Loucy (cell line): ENCODE measurements around the gene MAPT.

Experiments
- H2AFZ ChIP-seq: fragments of 200-600 bp; sonication (generic); 2 replicates; pipeline ENCODE4 v1.6.0; 2016; ENCODE audit warnings: antibody characterized with exemption, mild to moderate bottlenecking, low read length, moderate library complexity
- H3F3A ChIP-seq: fragments of 200-600 bp; 2 replicates; pipeline ENCODE4 v1.6.0; 2016; ENCODE audit warnings: antibody characterized with exemption, low read depth, mild to moderate bottlenecking
- H3K27me3 ChIP-seq: fragments of 200-600 bp; sonication (generic); 2 replicates; pipeline ENCODE4 v1.6.1; 2014; ENCODE audit warnings: low read length, mild to moderate bottlenecking; ENCODE audit not compliant: insufficient read depth, poor library complexity, severe bottlenecking
- H3K36me3 ChIP-seq: fragments of 200-600 bp; sonication (generic); 2 replicates; pipeline ENCODE4 v1.6.1; 2016; ENCODE audit warnings: low read length; ENCODE audit not compliant: insufficient read depth
- H3K4me1 ChIP-seq: fragments of 200-600 bp; sonication (generic); 2 replicates; pipeline ENCODE4 v1.5.1; 2014; ENCODE audit warnings: low read length, mild to moderate bottlenecking; ENCODE audit not compliant: insufficient read depth, poor library complexity, severe bottlenecking
- H3K4me2 ChIP-seq: fragments of 200-600 bp; sonication (generic); 2 replicates; pipeline ENCODE4 v1.6.0; 2014; ENCODE audit warnings: antibody characterized with exemption, low read length, low read depth, mild to moderate bottlenecking; ENCODE audit not compliant: poor library complexity, severe bottlenecking
- H3K4me3 ChIP-seq: fragments of 200-600 bp; sonication (generic); 2 replicates; pipeline ENCODE4 v1.5.1; 2014; ENCODE audit warnings: low read length, mild to moderate bottlenecking, mixed read lengths; ENCODE audit not compliant: poor library complexity, severe bottlenecking
- H3K79me2 ChIP-seq: fragments of 200-600 bp; sonication (generic); 2 replicates; pipeline ENCODE4 v1.6.1; 2014; ENCODE audit warnings: low read length; ENCODE audit not compliant: insufficient read depth
- H3K9ac ChIP-seq: fragments of 200-600 bp; sonication (generic); 2 replicates; pipeline ENCODE4 v1.6.0; 2014; ENCODE audit warnings: mild to moderate bottlenecking, low read depth, low read length, moderate library complexity; ENCODE audit not compliant: poor library complexity, severe bottlenecking
- H3K9me2 ChIP-seq: fragments of 200-600 bp; sonication (generic); replicated peaks from 2 replicates; pipeline ENCODE4 v1.6.1; 2016; ENCODE audit warnings: low read depth, low read length, mixed read lengths
- H3K9me3 ChIP-seq: fragments of 200-600 bp; sonication (generic); 2 replicates; pipeline ENCODE4 v1.6.1; 2014; ENCODE audit warnings: mild to moderate bottlenecking, antibody characterized with exemption, low read length, low read depth; ENCODE audit not compliant: insufficient read depth
- H4K20me1 ChIP-seq: fragments of 200-600 bp; sonication (generic); 2 replicates; pipeline ENCODE4 v1.6.0; 2014; ENCODE audit warnings: antibody characterized with exemption, low read length, mild to moderate bottlenecking; ENCODE audit not compliant: insufficient read depth, poor library complexity, severe bottlenecking
- EZH2phosphoT487 ChIP-seq: fragments of 200-600 bp; IDR thresholded peaks from 2 replicates; pipeline ENCODE4 v1.6.1; 2018; ENCODE audit warnings: antibody characterized with exemption, mild to moderate bottlenecking, moderate library complexity, borderline replicate concordance
- TF ChIP-seq, protein P1 (sequence below): fragments of 200-600 bp; sonication (generic); conservative IDR thresholded peaks from 2 replicates; pipeline ENCODE4 v1.5.1; 2014; ENCODE audit warnings: mild to moderate bottlenecking, antibody characterized with exemption, low read length

The MAPT gene

DNA sequence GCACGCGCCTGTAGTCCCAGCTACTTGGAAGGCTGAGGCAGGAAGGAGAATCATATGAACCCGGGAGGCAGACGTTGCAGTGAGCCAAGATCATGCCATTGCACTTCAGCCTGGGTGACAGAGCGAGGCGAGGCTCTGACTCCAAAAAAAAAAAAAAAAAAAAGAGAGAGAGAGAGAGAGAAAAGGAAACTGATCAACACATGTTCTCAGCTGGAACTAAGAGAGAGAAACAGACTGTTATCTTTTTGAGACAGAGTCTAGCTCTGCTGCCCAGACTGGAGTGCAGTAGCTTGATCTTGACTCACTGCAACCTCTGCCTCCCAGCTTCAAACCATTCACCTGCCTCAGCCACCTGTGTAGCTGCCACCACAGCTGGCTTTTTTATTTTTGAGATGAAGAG, 165.1 kb downstream of the MAPT start:
- H3K79me2 ChIP-seq = peaks cover 11% of the 10 kb centered on the region; the same call in 1 of the 2 replicates
- no peaks in the 10 kb centered on the region for H3K4me1 ChIP-seq
- peaks cover 14% of the 10 kb centered on the region for H4K20me1 ChIP-seq
- H3F3A ChIP-seq = no peaks in the 10 kb centered on the region
- H3K27me3 ChIP-seq = no peaks in the 10 kb centered on the region
- no peaks in the 10 kb centered on the region for H3K9me2 ChIP-seq
- H3K9me3 ChIP-seq = no peaks in the 10 kb centered on the region
- H3K4me2 ChIP-seq = no peak overlapping the region
- H3K4me3 ChIP-seq = no peak overlapping the region
- H3K9ac ChIP-seq = no peak overlapping the region
- no peak overlapping the region for H2AFZ ChIP-seq
- peaks cover 62% of the 10 kb centered on the region for H3K36me3 ChIP-seq
- TF ChIP-seq EZH2phosphoT487 = no peak
- TF ChIP-seq, protein P1, sequence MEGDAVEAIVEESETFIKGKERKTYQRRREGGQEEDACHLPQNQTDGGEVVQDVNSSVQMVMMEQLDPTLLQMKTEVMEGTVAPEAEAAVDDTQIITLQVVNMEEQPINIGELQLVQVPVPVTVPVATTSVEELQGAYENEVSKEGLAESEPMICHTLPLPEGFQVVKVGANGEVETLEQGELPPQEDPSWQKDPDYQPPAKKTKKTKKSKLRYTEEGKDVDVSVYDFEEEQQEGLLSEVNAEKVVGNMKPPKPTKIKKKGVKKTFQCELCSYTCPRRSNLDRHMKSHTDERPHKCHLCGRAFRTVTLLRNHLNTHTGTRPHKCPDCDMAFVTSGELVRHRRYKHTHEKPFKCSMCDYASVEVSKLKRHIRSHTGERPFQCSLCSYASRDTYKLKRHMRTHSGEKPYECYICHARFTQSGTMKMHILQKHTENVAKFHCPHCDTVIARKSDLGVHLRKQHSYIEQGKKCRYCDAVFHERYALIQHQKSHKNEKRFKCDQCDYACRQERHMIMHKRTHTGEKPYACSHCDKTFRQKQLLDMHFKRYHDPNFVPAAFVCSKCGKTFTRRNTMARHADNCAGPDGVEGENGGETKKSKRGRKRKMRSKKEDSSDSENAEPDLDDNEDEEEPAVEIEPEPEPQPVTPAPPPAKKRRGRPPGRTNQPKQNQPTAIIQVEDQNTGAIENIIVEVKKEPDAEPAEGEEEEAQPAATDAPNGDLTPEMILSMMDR = no peak

DNA sequence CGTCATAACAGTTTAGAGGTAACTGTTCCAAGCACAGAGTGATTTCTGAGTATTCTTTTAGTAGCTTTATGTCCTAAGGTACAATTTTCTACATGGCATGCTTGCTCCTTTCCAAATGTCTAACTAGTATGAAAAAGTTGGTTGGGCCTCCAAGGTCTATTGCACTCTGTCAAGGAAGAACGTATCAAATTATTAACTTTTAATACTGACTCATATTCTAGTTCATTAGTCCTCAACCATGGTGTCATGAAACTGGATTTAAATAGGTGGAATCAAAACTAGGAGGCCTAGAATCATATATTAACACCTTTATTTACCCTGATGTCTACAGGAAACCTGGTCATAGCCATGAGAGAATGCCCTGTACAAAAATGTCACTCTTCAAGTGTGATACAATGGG, 166.1 kb downstream of the MAPT start:
- H3K79me2 ChIP-seq = peaks cover 9% of the 10 kb centered on the region; the same call in 1 of the 2 replicates
- H3K4me2 ChIP-seq = no peak overlapping the region
- H3K4me1 ChIP-seq = no peaks in the 10 kb centered on the region
- TF ChIP-seq, protein P1 = no peak
- TF ChIP-seq EZH2phosphoT487 = no peak
- peaks cover 68% of the 10 kb centered on the region for H3K36me3 ChIP-seq
- no peaks in the 10 kb centered on the region for H3K9me2 ChIP-seq
- H3K9ac ChIP-seq = no peak overlapping the region
- H2AFZ ChIP-seq = no peak overlapping the region
- H3K27me3 ChIP-seq = no peaks in the 10 kb centered on the region
- no peaks in the 10 kb centered on the region for H3F3A ChIP-seq
- H3K4me3 ChIP-seq = no peak overlapping the region
- H3K9me3 ChIP-seq = no peaks in the 10 kb centered on the region
- peaks cover 14% of the 10 kb centered on the region for H4K20me1 ChIP-seq

DNA sequence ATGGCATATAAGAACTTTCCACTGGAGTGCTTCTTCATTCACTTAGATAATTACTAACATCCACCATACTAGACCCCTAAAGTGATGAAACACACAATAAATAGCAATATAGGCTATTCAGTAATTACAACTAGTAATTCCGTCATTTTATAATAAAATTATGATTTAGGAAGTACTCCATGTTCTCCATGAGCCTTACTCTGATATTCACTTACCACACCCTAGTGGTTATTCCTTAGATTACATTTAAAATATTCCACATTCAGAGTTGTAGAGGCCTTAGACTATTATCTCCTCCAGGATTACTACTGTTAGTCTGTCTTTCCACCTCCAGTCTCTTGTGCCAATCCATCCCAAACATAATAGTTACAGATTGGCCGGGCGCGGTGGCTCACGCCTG, 167.1 kb downstream of the MAPT start:
- TF ChIP-seq, protein P1 = peak; percentile 54
- TF ChIP-seq EZH2phosphoT487 = no peak
- no peak overlapping the region for H3K4me2 ChIP-seq
- peaks cover 75% of the 10 kb centered on the region for H3K36me3 ChIP-seq
- H3K9ac ChIP-seq = no peak overlapping the region
- H3K4me3 ChIP-seq = no peak overlapping the region
- H3K4me1 ChIP-seq = no peaks in the 10 kb centered on the region
- H3K9me3 ChIP-seq = no peaks in the 10 kb centered on the region
- peaks cover 14% of the 10 kb centered on the region for H4K20me1 ChIP-seq
- no peak overlapping the region for H2AFZ ChIP-seq
- H3K27me3 ChIP-seq = no peaks in the 10 kb centered on the region
- H3K9me2 ChIP-seq = no peaks in the 10 kb centered on the region
- peaks cover 9% of the 10 kb centered on the region; the same call in 1 of the 2 replicates for H3K79me2 ChIP-seq
- H3F3A ChIP-seq = no peaks in the 10 kb centered on the region
